PFSK-1 (cell line): ENCODE measurements around the gene KCNMA1.

Experiments used
- FOXP2 ChIP-seq: optimal IDR thresholded peaks from 2 replicates; pipeline ENCODE3; 2011; ENCODE audit warnings: borderline replicate concordance, control low read depth, inconsistent platforms; ENCODE audit not compliant: insufficient read depth; ENCODE audit errors: extremely low read length, extremely low read depth
- POLR2AphosphoS5 ChIP-seq: IDR thresholded peaks from 2 replicates; pipeline ENCODE4 v1.6.1; 2012; ENCODE audit warnings: low read depth, mild to moderate bottlenecking, control low read depth, low read length, moderate library complexity
- REST ChIP-seq, 2 experiments: IDR thresholded peaks; 2 replicates each; pipeline versions ENCODE4 v1.6.1 to v1.8.0; 2011 to 2012; ENCODE audit warnings: low read depth in 2 of 2, low read length in 2 of 2, control low read depth in 1 of 2, inconsistent platforms in 1 of 2, mild to moderate bottlenecking in 1 of 2, moderate library complexity in 1 of 2; ENCODE audit not compliant: insufficient read depth in 1 of 2
- SIN3A ChIP-seq: IDR thresholded peaks from 2 replicates; pipeline ENCODE4 v1.6.1; 2012; ENCODE audit warnings: mild to moderate bottlenecking, low read length, moderate library complexity, borderline replicate concordance; ENCODE audit not compliant: insufficient read depth
- TAF1 ChIP-seq: IDR thresholded peaks from 2 replicates; pipeline ENCODE4 v1.6.1; 2012; ENCODE audit warnings: low read length, control low read depth, borderline replicate concordance; ENCODE audit not compliant: insufficient read depth

Gene KCNMA1

GRCh38 chr10:77478247-77478961, 159.2 kb downstream of the KCNMA1 start:
- TF ChIP-seq TAF1: no peak
- no peak for TF ChIP-seq REST (IDR thresholded peaks at IDR 0.05; ENCODE audit: insufficient read depth in 1 of 2, low read depth in 2 of 2, low read length in 2 of 2)
- TF ChIP-seq SIN3A: no peak
- TF ChIP-seq FOXP2: no peak
- TF ChIP-seq POLR2AphosphoS5: no peak

- no peak for TF ChIP-seq SIN3A
- no peak for TF ChIP-seq POLR2AphosphoS5
- no peak for TF ChIP-seq TAF1
- TF ChIP-seq FOXP2: no peak
- TF ChIP-seq REST (IDR thresholded peaks at IDR 0.05; ENCODE audit: insufficient read depth in 1 of 2, low read depth in 2 of 2, low read length in 2 of 2): no peak
Measured at GRCh38 chr10:77475522-77475921, 162.1 kb downstream of the KCNMA1 start.

- TF ChIP-seq POLR2AphosphoS5: no peak
- TF ChIP-seq FOXP2: no peak
- no peak for TF ChIP-seq TAF1
- TF ChIP-seq SIN3A: no peak
- no peak for TF ChIP-seq REST (IDR thresholded peaks at IDR 0.05; ENCODE audit: insufficient read depth in 1 of 2, low read depth in 2 of 2, low read length in 2 of 2)
Measured at GRCh38 chr10:77474939-77475338, 162.7 kb downstream of the KCNMA1 start.

- TF ChIP-seq SIN3A (no peak), TAF1 (no peak), POLR2AphosphoS5 (no peak), REST (IDR thresholded peaks at IDR 0.05; ENCODE audit: insufficient read depth in 1 of 2, low read depth in 2 of 2, low read length in 2 of 2) (no peak), FOXP2 (no peak)
Measured at GRCh38 chr10:77474386-77474785, 163.2 kb downstream of the KCNMA1 start.
